GM23338 (cell line): ENCODE data around the gene TEDC2. TPM values are rescaled to one million over a fixed set of nuclear protein-coding genes. Genes with fewer than 3 reads are reported as not detected.

ENCODE experiments used
- ATAC-seq: fragments of 200-7000 bp; cut with Tn5 transposase; 3 replicates; pipeline ENCODE4 v1.9.1; 2020
- DNase-seq: peaks from one replicate; pipeline ENCODE4 v3.0.0-alpha.2; 2015; ENCODE audit warnings: low spot score
- H2AFZ ChIP-seq: fragments of 200-600 bp; sonication (generic); 2 replicates; pipeline ENCODE4 v1.8.0; 2016; ENCODE audit warnings: antibody characterized with exemption, mild to moderate bottlenecking, moderate library complexity
- H3F3A ChIP-seq: fragments of 200-600 bp; sonication (generic); replicated peaks from 2 replicates; pipeline ENCODE4 v1.8.0; 2017; ENCODE audit warnings: antibody characterized with exemption, mixed run types, low read depth
- H3K27ac ChIP-seq: fragments of 200-600 bp; sonication (generic); 2 replicates; pipeline ENCODE4 v1.6.1; 2016; ENCODE audit warnings: low read depth
- H3K27me3 ChIP-seq: fragments of 200-600 bp; sonication (generic); 2 replicates; pipeline ENCODE4 v1.8.0; 2016; ENCODE audit warnings: mild to moderate bottlenecking, mixed run types, moderate library complexity; ENCODE audit not compliant: insufficient read depth
- H3K36me3 ChIP-seq: fragments of 200-600 bp; sonication (generic); 2 replicates; pipeline ENCODE4 v1.8.0; 2016; ENCODE audit warnings: mild to moderate bottlenecking; ENCODE audit not compliant: insufficient read depth
- H3K4me1 ChIP-seq: fragments of 200-600 bp; sonication (generic); 2 replicates; pipeline ENCODE4 v1.8.0; 2016; ENCODE audit warnings: mild to moderate bottlenecking, moderate library complexity; ENCODE audit not compliant: insufficient read depth
- H3K4me2 ChIP-seq: fragments of 200-600 bp; sonication (generic); 2 replicates; pipeline ENCODE4 v1.7.1; 2017; ENCODE audit warnings: mixed run types
- H3K4me3 ChIP-seq: fragments of 200-600 bp; sonication (generic); 2 replicates; pipeline ENCODE4 v1.6.1; 2016; ENCODE audit warnings: mixed run types
- H3K79me2 ChIP-seq: fragments of 200-600 bp; sonication (generic); replicated peaks from 2 replicates; pipeline ENCODE4 v1.8.0; 2017; ENCODE audit warnings: mild to moderate bottlenecking; ENCODE audit not compliant: insufficient read depth
- H3K9me2 ChIP-seq: fragments of 200-600 bp; sonication (generic); 2 replicates; pipeline ENCODE4 v1.8.0; 2017; ENCODE audit not compliant: insufficient read depth
- H4K20me1 ChIP-seq: fragments of 200-600 bp; sonication (generic); replicated peaks from 2 replicates; pipeline ENCODE4 v1.8.0; 2017; ENCODE audit warnings: mild to moderate bottlenecking; ENCODE audit not compliant: insufficient read depth
- H3K27ac Mint-ChIP-seq: 2 replicates; pipeline ENCODE4 v1.8.0; 2020; ENCODE audit warnings: inconsistent platforms, mild to moderate bottlenecking, moderate library complexity, mixed read lengths
- H3K27me3 Mint-ChIP-seq: 3 replicates; pipeline ENCODE4 v1.8.0; 2022; ENCODE audit warnings: low read depth, mild to moderate bottlenecking, moderate library complexity, mixed read lengths, inconsistent platforms; ENCODE audit not compliant: insufficient read depth, poor library complexity
- H3K36me3 Mint-ChIP-seq: 3 replicates; pipeline ENCODE4 v1.8.0; 2021; ENCODE audit warnings: low read depth, mild to moderate bottlenecking, inconsistent platforms, moderate library complexity, mixed read lengths
- H3K4me1 Mint-ChIP-seq: 3 replicates; pipeline ENCODE4 v1.8.0; 2020; ENCODE audit warnings: mild to moderate bottlenecking, inconsistent platforms, mixed read lengths
- H3K4me3 Mint-ChIP-seq: 3 replicates; pipeline ENCODE4 v1.8.0; 2021; ENCODE audit warnings: moderate library complexity, mild to moderate bottlenecking, inconsistent platforms, mixed read lengths
- H3K9me3 Mint-ChIP-seq: 3 replicates; pipeline ENCODE4 v1.8.0; 2020; ENCODE audit warnings: moderate library complexity, mild to moderate bottlenecking, inconsistent platforms, mixed read lengths
- EZH2 ChIP-seq: fragments of 200-600 bp; sonication (generic); IDR thresholded peaks from one replicate; pipeline ENCODE4 v1.8.0; 2017; ENCODE audit warnings: antibody characterized with exemption, mild to moderate bottlenecking, low read depth; ENCODE audit not compliant: unreplicated experiment
- POLR2AphosphoS5 ChIP-seq: IDR thresholded peaks from 2 replicates; pipeline ENCODE4 v1.6.1; 2016; ENCODE audit warnings: antibody characterized with exemption, low read depth
- STAT1 ChIP-seq: IDR thresholded peaks from one replicate; pipeline ENCODE4 v1.6.1; 2016; ENCODE audit warnings: antibody characterized with exemption; ENCODE audit not compliant: unreplicated experiment
- polyA plus RNA-seq: library from polyadenylated mRNA; unstranded; fragments of >200 nt; fragmentation: Nextera tagmentation; extraction: Ambion mirVana; gene quantifications from 2 replicates; pipeline ENCODE4 v1.2.1, GENCODE V29; 2016
- total RNA-seq: library from RNA; depleted of rRNA; stranded (reverse); fragments of >200 nt; shearing (Covaris generic); gene quantifications from 2 replicates; pipeline ENCODE4 v1.2.3, GENCODE V29; 2014
- TF ChIP-seq, protein P1 (sequence below): fragments of 250-450 bp; sonication (Bioruptor Pico); IDR thresholded peaks from 2 replicates; pipeline ENCODE4 v1.5.0; 2020; ENCODE audit warnings: mild to moderate bottlenecking, moderate library complexity
- TF ChIP-seq, protein P2 (sequence below): IDR thresholded peaks from 2 replicates; pipeline ENCODE4 v1.6.1; 2016; ENCODE audit warnings: antibody characterized with exemption

The TEDC2 gene
- total and polyA plus RNA-seq, 2 experiments from 2014 or later = 50.6 to 98.9 TPM

DNA sequence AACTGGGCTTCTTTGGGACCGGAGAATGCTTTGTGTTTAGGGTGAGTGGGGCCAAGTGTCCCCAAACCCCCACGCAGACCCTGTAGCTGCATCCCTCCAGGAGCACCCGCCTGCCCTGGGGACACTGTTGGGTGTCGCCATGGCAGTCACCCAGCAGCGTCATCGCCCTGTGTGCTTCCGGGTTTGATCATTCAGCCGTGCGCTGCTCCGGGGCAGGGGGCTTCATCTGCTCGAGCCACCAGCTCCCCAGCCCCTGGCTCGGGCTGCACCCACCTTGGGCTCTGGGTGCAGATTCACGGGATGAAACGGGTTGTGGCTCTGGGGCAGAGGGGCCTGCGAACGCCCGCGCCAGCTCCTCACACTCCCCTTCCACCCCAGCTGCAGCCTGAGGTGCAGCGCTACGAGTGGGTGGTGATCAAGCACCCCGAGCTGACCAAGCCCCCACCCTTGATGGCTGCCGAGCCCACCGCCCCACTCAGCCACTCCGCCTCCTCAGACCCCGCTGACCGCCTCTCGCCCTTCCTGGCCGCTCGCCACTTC lies 40.1 kb downstream of the TEDC2 start:
- Mint-ChIP-seq H3K4me3 (no peak overlapping the region), H3K9me3 (no peaks in the 10 kb centered on the region), H3K4me1 (peaks cover 5% of the 10 kb centered on the region), H3K27ac (no peak overlapping the region), H3K36me3 (peaks cover 8% of the 10 kb centered on the region; the same call in 2 of the 3 replicates), H3K27me3 (no peaks in the 10 kb centered on the region)
- Histone ChIP-seq H3K27me3 (no peaks in the 10 kb centered on the region), H3K36me3 (no peaks in the 10 kb centered on the region), H3K4me3 (no peak overlapping the region), H3K4me2 (no peak overlapping the region), H3K79me2 (no peaks in the 10 kb centered on the region), H3K9me2 (no peaks in the 10 kb centered on the region), H2AFZ (no peak overlapping the region), H3F3A (no peaks in the 10 kb centered on the region), H3K4me1 (peaks cover 7% of the 10 kb centered on the region; the same call in 1 of the 2 replicates), H4K20me1 (no peaks in the 10 kb centered on the region; the same call in 1 of the 2 replicates), H3K27ac (no peak overlapping the region)
- TF ChIP-seq, protein P1, sequence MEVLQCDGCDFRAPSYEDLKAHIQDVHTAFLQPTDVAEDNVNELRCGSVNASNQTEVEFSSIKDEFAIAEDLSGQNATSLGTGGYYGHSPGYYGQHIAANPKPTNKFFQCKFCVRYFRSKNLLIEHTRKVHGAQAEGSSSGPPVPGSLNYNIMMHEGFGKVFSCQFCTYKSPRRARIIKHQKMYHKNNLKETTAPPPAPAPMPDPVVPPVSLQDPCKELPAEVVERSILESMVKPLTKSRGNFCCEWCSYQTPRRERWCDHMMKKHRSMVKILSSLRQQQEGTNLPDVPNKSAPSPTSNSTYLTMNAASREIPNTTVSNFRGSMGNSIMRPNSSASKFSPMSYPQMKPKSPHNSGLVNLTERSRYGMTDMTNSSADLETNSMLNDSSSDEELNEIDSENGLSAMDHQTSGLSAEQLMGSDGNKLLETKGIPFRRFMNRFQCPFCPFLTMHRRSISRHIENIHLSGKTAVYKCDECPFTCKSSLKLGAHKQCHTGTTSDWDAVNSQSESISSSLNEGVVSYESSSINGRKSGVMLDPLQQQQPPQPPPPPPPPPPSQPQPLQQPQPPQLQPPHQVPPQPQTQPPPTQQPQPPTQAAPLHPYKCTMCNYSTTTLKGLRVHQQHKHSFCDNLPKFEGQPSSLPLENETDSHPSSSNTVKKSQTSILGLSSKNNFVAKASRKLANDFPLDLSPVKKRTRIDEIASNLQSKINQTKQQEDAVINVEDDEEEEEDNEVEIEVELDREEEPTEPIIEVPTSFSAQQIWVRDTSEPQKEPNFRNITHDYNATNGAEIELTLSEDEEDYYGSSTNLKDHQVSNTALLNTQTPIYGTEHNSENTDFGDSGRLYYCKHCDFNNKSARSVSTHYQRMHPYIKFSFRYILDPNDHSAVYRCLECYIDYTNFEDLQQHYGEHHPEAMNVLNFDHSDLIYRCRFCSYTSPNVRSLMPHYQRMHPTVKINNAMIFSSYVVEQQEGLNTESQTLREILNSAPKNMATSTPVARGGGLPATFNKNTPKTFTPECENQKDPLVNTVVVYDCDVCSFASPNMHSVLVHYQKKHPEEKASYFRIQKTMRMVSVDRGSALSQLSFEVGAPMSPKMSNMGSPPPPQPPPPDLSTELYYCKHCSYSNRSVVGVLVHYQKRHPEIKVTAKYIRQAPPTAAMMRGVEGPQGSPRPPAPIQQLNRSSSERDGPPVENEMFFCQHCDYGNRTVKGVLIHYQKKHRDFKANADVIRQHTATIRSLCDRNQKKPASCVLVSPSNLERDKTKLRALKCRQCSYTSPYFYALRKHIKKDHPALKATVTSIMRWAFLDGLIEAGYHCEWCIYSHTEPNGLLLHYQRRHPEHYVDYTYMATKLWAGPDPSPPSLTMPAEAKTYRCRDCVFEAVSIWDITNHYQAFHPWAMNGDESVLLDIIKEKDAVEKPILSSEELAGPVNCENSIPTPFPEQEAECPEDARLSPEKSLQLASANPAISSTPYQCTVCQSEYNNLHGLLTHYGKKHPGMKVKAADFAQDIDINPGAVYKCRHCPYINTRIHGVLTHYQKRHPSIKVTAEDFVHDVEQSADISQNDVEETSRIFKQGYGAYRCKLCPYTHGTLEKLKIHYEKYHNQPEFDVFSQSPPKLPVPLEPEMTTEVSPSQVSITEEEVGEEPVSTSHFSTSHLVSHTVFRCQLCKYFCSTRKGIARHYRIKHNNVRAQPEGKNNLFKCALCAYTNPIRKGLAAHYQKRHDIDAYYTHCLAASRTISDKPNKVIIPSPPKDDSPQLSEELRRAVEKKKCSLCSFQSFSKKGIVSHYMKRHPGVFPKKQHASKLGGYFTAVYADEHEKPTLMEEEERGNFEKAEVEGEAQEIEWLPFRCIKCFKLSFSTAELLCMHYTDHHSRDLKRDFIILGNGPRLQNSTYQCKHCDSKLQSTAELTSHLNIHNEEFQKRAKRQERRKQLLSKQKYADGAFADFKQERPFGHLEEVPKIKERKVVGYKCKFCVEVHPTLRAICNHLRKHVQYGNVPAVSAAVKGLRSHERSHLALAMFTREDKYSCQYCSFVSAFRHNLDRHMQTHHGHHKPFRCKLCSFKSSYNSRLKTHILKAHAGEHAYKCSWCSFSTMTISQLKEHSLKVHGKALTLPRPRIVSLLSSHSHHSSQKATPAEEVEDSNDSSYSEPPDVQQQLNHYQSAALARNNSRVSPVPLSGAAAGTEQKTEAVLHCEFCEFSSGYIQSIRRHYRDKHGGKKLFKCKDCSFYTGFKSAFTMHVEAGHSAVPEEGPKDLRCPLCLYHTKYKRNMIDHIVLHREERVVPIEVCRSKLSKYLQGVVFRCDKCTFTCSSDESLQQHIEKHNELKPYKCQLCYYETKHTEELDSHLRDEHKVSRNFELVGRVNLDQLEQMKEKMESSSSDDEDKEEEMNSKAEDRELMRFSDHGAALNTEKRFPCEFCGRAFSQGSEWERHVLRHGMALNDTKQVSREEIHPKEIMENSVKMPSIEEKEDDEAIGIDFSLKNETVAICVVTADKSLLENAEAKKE (CRISPR knock-in tag) = no peak
- TF ChIP-seq POLR2AphosphoS5 (no peak), STAT1 (no peak), EZH2 (no peak)
- TF ChIP-seq, protein P2, sequence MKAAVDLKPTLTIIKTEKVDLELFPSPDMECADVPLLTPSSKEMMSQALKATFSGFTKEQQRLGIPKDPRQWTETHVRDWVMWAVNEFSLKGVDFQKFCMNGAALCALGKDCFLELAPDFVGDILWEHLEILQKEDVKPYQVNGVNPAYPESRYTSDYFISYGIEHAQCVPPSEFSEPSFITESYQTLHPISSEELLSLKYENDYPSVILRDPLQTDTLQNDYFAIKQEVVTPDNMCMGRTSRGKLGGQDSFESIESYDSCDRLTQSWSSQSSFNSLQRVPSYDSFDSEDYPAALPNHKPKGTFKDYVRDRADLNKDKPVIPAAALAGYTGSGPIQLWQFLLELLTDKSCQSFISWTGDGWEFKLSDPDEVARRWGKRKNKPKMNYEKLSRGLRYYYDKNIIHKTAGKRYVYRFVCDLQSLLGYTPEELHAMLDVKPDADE = no peak
- ATAC-seq (no peak), DNase-seq (no peak)
